ENCODE data around the gene CFAP74.

The CFAP74 gene, protein sequence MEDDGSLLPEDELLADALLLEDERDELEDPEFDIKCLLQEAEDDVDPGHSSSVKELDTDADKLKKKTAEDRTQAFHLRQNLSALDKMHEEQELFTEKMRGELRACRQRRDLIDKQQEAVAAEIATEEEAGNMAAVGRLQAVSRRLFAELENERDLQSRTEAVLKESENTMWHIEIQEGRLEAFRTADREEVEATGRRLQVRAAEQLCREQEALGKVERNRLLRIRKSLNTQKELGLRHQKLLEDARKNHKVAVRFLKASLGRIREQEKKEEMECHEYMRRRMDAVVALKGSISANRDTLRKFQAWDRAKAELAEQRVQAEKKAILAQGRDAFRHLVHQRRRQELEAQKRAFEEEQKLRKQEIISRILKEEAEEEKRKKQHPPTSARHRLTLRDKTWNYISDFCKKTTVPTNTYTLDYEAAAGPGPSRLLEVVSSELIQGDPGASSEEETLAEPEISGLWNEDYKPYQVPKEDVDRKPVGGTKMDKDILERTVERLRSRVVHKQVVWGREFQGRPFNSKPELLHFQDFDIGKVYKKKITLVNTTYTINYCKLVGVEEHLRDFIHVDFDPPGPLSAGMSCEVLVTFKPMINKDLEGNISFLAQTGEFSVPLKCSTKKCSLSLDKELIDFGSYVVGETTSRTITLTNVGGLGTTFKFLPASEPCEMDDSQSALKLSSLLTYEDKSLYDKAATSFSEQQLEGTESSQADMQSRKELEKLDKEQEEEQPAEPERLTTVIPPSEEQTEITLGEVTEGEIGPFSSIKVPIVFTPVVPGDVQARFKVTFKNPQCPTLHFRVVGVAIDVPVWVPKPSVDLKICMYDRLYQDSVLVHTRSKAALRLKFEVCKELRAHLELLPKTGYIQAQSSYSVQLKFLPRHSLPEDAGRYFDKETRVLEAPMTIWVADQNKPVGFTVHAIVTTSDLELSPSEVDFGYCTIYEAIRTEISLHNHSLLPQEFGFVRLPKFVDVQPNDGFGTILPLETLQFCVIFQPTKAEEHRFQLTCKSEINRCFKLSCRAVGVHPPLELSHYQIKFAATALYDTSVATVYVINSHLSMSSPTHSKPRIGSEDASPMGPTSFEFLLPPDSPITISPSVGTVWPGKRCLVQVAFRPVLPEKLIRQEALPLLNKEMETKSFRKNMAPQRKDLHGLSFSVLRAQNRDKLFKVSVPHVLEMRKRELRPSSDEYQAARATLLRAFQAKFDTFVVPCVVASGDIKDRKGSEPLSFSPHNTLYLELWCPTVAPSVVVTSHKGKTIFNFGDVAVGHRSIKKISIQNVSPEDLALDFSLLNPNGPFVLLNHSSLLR (N-terminal part only)

DNA sequence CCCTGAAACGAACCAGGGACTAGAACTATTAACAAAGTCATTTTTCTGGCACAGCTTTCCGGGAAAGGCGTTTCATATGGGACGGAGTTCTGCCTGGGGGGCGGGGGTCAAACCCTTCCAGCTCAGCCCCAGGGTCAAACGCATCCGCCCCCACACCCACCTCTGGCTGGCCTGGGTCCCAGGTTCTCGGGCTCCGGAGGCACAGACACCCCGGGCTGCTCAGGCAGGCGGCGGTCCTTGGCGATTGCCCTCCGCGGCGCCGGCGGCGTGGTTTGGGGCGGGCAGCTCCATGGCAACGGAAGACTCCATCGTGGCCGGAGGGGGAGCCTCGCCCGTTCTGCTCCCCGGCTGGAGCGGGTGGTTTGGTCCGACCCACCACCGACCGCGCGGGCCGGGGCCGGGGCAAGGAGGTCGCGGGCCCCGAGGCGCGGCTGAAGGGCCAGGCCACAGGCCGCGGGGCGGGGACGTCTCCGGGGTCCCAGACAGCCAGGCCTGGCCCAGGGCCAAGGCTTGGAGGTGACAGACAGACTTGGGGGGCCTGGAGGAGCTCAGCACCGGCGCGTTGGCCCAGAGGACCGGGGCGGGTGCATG lies at the start of gene CFAP74:
CFAP74 (minus strand) TSS at position 246 of the 591 bp plus-strand sequence. CDS start 12,830 bp downstream, outside the sequence.
- no peak for DNase-seq

DNA sequence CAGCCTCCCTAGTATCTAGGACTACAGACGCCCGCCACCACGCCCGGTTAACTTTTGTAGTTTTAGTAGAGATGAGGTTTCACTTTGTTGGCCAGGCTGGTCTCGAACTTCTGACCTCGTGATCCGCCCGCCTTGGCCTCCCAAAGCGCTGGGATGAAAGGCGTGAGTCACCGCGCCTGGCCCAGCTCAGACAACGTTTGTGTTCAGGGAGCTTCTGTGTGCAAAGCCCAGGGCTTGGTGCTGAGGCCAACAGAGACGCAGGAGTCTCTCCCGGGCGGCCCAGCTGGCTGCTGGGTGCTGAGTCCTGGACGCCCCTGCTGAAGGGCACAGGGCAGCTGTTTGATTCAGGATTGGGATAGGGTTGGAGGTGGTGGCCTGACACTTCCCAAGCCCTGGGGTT lies 49.6 kb upstream of the CFAP74 start:
- no peak for DNase-seq

DNA sequence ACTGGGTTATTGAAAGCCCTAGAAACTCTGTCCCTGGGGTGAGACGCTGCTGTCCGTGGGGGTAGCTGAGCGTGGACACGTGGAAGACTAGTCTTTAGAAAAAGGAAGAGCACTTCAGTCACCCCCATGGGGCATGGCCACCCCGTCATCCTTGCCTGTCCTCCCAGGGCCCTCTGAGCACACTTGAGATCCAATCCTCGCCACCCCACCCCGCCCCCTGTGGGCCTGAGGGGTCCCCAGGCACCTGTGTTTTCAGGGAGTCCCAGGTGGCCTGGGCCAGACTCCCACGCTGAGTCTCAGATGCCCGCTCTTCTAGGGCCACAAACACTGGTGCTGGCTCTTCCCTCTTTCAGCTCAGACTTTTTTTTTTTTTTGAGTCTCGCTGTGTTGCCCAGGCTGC lies 49.2 kb upstream of the CFAP74 start:
- DNase-seq, result no peak

DNA sequence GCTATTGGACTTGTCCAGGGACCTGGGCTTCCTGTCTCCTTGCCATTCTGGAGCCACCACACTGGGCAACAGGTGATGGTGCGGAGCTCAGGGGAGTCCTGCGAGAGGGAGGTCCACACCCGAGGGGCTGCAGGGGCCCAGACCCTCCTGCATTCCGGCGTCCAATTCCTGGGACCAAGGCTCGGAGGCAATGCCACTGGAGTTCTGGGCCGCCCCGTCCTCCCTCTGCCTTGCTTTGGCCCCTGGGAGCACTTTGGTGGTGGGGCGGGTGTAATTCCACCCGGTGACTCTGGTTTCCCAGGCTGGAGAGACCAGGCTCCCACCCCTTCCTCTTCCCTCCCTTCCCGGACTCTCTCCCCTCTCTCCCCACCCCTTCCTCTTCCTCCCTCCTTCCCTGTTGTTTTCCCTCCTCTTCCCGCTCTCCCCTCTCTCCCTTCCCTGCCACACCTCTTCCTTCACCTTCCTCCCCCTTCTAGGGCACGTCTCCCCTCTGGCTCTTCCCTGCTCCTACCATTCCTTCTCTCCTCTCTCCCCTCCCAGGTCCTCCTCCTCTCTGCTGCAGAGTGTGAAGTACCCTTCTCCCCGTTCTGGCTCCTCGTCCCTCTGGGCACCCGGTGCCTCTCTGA lies 48.6 kb upstream of the CFAP74 start:
- DNase-seq, result no peak

DNA sequence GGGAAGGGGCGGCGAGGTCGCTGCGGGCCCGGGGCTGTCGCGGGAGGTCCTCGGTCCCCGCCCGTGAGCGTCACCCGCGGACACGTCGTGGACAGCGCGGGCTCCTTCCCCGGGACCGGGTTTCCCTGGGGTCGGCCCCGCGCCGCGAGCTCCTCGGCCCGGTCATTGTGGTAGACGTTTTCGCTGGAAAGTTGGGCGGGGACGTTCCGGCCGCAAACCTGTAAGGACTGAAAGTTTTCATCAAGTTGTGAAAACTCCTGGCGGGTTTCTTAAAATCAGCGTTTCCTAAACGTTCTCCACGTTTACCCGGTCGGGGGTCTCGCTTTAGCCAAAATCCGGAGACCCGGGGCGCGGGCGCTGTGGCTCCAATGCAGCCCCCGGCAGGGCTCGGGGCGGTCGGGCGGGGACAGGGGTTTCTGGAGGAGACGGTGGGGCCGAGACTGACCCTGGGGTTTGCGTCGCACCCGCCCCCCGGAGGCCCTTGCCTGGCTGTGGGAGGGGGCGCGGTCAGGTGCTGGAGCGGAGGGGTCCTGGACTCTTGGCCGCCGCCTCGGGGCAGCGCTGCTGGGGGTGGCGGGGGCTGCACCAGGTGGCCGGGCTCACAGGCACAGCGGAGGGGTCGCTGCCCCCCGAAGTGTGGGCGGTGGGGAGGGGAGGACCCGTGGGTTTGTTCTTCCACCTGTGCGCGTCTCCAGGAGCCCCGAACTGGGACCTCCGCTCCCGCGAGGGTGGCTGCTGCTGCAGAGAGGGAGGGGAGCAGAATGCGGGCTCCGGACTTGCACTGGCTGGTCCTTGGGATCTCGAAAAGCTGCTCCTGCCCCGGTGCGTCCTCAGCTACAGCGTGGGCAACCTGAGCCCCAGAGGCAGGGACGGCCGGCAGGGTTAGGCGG lies 47.5 kb upstream of the CFAP74 start:
- no peak for DNase-seq

DNA sequence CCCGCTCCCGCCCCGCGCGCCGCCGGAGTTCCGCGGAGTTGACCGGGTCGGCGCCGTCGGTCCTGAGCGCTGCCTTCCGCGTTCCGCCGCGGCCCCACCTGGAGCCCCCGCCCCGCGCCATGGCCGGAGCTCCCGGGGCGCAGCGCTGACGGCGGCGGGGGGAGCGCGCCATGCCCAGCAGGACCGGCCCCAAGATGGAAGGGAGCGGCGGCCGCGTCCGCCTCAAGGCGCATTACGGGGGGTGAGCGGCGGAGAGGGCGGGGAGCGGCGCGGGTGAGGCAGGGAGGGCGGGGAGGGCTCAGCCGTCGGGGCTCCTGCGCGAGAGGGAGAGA lies 46.8 kb upstream of the CFAP74 start:
- no peak for DNase-seq

DNA sequence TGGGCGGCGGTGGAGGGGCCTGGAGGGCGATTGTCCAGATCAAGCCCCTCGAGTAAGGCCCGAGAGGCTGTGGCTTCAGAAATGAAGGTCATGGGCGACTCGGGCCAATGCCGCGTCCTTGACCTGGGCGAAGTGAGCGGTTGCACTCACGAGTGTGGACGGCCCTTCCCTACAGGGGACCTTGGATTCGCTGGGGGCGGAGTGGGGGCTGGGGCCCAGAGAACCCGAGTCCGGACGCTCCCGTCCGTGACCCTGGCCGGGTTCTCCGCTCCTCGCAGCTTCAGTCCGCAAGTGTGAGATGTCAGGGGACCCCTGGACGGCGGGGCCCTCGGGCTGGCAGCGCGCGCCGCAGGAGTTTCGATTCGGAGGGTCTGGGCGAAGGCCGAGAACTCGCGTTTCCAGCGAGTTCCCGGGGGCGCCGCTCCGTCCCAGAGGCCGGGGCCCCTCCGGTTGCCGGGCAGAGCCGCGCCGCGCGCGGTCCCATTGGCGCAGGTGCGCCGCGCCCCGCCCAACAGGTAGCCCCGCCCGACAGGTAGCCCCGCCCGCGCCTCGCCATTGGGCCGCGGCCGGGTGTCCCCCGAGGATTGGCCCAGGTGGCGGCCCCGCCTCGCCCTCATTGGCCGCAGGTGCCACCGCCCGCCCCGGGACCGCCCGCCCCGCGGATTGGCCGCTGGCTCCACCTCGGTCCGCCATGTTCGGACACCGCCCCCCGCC lies 46.3 kb upstream of the CFAP74 start, which contains the start of gene PRKCZ:
PRKCZ (plus strand) TSS at position 694 of the 714 bp plus-strand sequence. CDS start 220 bp downstream, outside the sequence.
- DNase-seq, result peak; percentile 47 to 67

DNA sequence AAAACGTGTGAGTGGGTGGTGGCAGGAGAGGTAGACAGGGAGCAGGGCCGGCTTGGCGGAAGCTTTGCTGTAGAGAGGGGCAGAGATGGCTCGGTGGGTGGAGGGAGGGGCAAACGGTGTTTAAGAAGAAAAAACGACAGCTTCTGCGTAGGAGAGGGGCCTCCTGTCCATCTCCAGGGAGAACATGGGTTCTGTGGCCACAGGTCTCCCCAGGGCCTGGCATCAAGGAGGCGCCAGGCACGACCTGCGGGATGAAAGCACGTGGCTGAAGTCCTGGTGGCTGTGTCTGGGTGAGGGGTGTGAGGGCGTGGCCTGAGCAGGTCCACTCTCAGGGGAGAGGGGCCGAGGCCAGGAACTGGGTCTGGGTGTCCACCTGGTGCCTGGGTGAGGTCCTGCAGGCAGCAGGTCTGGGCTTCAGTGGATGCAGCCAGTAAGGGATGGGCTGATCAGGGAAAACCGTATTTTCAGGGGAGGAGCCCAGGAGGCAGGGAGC lies 45.7 kb upstream of the CFAP74 start:
- DNase-seq, result peak; percentile 60 to 63

DNA sequence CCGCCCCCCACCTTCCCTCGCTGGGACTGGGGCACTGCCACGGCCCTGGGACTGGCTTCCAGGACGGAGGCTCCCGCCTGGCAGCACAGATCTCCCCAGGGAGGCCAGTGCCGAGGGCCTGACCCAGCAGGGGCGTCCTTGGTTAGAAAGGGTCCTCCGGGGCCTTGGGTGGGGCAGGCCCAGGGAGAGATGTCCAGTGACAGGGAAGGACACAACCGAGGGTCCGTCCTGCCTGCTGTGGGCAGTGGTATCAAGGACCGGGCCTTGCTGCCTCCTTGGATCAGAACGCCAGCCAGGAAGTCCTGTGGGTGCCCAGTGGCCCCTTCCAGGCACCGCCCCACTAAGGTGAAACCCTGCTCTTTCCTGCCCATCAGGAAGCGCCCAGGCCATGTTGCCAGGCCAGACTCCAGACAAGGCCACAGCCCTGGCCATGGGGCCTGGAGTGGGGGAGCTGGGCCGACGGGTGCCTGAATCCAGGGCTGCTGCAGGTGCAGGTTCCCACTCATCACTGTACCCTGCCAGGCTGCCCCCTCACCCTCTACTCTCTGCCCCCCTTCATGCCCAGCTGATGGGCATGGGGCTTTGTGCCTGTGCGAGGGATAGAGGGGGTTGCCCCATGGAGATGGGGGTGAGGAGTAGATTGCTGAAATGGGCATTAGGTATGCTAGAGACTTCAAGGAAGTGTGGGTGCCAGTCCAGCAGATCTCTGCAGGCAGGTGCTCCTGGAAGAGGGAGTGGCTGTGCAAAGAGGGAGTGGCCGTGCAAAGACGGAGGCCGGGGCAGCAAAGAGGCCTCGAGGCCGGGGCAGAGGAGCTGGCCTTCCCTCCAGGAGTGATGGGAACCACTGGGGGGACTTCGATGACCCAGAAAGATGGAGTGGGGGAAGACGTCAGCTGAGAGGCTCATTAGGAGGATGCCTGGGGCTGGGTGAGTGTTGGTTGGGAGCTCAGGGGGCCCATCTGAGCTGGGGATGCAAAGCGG lies 44.5 kb upstream of the CFAP74 start:
- DNase-seq, result no peak

DNA sequence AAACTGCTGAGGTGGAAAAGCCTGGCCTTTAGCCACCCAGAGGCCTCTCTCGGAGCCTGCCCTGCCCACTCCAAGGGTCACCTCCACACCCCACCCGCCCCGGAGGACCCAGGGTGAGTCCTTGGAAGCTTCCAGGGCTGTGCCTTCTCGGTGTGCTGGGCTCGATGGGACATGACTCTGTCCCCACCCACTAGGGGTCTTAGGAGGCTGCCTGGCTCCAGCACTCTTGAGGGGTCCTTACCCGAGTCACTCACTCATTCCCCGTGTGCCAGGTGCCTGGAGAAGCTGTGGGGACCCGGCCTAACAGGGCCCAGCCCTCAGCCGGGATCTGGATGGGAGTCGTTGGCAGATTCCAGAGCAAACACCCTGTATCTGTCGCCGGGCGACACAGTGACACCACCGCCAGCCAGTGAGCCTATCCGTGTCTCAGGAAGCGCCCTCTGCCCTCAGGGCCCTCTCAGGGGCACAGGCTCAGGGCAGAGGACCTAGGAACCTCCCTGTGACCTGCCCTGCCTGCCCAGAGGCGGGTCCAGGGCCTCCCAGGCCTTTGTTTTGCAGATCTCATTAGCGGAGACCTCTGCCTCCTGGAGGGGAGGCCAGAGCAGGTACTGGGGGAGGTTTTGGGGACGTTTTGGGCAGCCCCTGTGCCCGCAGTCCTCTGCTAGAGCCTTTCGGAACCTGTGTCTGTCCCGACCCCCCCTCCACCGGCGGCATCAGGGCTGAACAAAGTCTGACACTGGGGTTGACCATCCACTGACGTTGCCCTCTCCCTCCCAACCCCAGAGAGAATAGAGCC lies 43.6 kb upstream of the CFAP74 start:
- no peak for DNase-seq

DNA sequence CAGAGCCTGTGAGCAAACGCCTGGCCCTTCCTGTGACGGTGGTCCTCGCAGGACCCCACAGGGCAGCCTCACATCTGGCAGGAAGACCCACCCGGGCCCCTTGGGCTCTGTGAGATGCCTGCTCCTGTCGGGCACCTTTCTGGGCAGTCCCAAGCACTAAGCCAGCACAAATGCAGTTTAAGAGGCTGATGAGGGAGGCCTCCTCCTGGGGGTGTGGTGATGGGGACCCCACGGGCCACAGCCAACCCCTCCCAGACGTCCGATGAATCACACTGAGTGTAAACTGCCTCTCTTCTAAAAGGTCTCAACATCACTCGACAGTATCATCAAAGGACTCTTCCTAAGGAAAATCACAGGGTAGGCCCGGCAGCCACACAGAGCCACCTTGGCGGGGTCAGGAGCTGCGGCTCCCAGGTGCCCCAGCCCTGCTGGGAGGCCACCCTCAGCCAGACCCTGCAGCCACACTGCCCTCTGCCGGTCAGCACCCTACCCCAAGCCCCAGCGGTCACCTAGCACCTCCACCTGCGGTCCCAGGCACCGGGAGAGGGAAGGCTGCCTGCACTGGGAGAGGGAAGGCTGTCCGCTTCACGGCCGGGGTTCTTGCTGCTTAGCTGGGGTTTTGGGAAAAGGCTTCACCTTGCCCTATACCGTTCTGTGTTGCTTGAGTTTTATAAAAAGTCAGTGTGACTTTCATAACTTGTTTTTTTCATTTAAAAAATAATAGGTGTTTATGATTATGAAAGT lies 42.8 kb upstream of the CFAP74 start:
- peak; percentile 55 to 79 for DNase-seq

DNA sequence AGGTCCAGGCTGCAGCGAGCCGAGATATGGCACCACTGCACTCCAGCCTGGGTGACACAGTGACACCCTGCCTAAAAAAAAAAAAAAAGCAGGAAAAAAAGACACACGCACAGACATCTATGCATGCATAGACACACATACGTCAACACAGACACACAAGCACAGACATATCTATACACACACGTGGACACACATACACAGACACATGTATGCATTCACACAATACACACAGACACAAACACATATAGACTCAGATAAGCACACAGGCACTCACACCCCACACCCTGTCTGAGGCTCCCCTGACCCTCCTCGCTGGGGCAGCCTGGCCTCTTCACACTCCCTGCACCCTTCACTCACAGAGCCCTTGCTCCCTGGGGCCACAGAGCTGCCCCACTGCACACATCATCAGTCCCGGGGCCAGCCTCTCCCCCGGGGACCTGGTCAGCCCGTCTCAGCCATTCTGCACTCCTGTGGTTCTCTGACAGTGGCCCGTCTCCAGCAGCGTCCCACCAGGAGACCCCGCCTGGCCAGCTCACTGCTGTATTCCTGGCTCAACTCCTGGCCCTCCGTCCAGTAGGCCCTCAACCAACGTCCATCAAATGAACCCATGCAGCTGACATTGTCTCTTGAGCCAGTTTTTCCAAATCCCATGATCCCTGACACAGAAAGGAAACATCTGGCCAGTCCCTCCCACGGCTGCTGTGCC lies 42.0 kb upstream of the CFAP74 start:
- no peak for DNase-seq

DNA sequence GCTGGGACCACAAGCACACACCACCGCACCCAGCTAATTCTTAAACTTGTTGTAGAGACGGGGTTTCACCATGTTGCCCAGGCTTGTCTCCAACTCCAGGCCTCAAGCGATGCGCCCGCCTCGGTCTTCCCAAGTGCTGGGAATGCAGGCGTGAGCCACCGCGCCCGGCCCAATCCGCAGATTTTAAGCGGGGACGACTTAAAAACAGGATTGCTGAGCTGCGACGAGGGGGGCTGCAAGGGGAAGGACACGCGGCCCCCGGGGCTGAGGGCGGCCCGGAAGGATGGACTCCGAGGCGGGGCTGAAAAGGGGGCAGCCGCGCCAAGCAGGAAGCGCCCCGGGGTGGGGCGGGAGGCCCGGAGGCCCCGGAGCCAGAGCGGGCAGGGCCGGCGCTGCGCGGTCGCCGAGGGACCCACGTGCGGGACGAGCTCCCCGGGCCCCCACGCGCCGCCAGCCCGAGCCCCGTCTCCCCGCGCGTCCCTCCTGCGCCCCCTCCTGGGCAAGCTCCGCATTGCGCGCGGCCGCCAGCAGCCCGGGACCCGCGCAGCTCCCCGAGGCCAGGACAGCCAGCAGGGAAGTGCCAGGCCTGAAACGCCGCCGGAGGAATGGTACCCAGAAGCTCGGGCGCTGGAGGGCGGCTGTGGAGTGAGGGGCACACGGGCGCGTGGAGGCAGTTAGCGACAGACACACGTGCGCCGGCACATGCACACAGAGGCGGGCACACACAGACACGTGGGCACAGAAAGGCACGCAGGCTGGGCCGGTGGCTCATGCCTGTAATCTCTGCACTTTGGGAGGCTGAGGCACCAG lies 41.1 kb upstream of the CFAP74 start:
- DNase-seq, result peak in 1 of 2 experiments; percentile 33

DNA sequence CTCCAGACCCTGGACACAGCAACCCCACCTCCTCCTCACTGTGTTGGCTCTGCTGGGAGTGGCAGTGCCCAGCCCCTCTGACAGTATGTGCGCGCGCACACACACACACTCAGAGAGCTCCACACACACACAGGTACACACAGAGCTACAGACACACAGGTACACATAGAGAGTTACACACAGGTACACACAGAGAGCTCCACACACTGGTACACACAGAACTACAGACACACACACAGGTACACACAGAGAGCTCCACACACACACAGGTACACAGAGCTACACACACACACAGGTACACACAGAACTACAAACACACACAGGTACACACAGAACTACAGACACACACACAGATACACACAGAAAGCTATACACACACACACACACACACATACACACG lies 40.3 kb upstream of the CFAP74 start:
- no peak for DNase-seq
